A673 (cell line): Measurements from ENCODE around the gene C17orf100. TPM values are rescaled to one million over a fixed set of nuclear protein-coding genes. Genes with fewer than 3 reads are reported as not detected.

Source experiments
- BruUV-seq: library from RNA; stranded (reverse); fragments of 400-500 nt; replicated peaks from 2 replicates; lab custom pipeline; 2021; lab: Mats Ljungman, UMichigan
- CTCF ChIA-PET: fragments of 300-600 bp; sonication (Branson Sonifier 250); formaldehyde crosslinking; loops from one replicate; lab custom pipeline; 2022; ENCODE audit warnings: antibody characterized with exemption; lab: Charles Lee
- POLR2A ChIA-PET: fragments of 300-600 bp; sonication (Branson Sonifier 250); formaldehyde crosslinking; loops from one replicate; lab custom pipeline; 2022; ENCODE audit warnings: antibody characterized with exemption; ENCODE audit not compliant: low non-redundant PET; lab: Charles Lee
- DNase-seq: peaks from one replicate; pipeline ENCODE4 v3.0.0-alpha.2; 2015; ENCODE audit warnings: low spot score
- H3K27ac ChIP-seq: fragments of 200-600 bp; sonication (generic); 2 replicates; pipeline ENCODE4 v1.5.1; 2016; ENCODE audit warnings: mixed run types, low read depth, mild to moderate bottlenecking, mixed read lengths, antibody characterized with exemption, low read length; ENCODE audit not compliant: poor library complexity, severe bottlenecking
- H3K27me3 ChIP-seq: fragments of 200-600 bp; sonication (generic); replicated peaks from 2 replicates; pipeline ENCODE4 v1.6.1; 2017; ENCODE audit warnings: mixed run types, low read depth, mild to moderate bottlenecking, mixed read lengths, antibody characterized with exemption, low read length; ENCODE audit not compliant: insufficient read depth, poor library complexity
- H3K36me3 ChIP-seq: fragments of 200-600 bp; sonication (generic); 2 replicates; pipeline ENCODE4 v1.6.1; 2016; ENCODE audit warnings: mixed run types, mild to moderate bottlenecking, mixed read lengths, antibody characterized with exemption, low read length; ENCODE audit not compliant: insufficient read depth, poor library complexity, severe bottlenecking
- H3K4me1 ChIP-seq: fragments of 200-600 bp; sonication (generic); 2 replicates; pipeline ENCODE4 v1.6.1; 2017; ENCODE audit warnings: mixed run types, mild to moderate bottlenecking, mixed read lengths, antibody characterized with exemption, low read length; ENCODE audit not compliant: insufficient read depth, poor library complexity, severe bottlenecking
- H3K4me3 ChIP-seq: fragments of 200-600 bp; sonication (generic); 2 replicates; pipeline ENCODE4 v1.5.1; 2016; ENCODE audit warnings: low read depth, mixed run types, mild to moderate bottlenecking, mixed read lengths, low read length; ENCODE audit not compliant: poor library complexity, severe bottlenecking
- H3K9me3 ChIP-seq: fragments of 200-600 bp; sonication (generic); 2 replicates; pipeline ENCODE4 v1.6.1; 2016; ENCODE audit warnings: mixed run types, low read depth, mild to moderate bottlenecking, mixed read lengths, antibody characterized with exemption, low read length; ENCODE audit not compliant: poor library complexity, severe bottlenecking
- CTCF ChIP-seq: fragments of 300-800, 200-600 bp; sonication (generic); conservative IDR thresholded peaks from 2 replicates; pipeline ENCODE4 v1.5.1; 2017; ENCODE audit warnings: low read depth, mild to moderate bottlenecking, antibody characterized with exemption, low read length, moderate library complexity, mixed read lengths
- EZH2 ChIP-seq: fragments of 200-600 bp; sonication (generic); IDR thresholded peaks from 2 replicates; pipeline ENCODE4 v1.6.1; 2017; ENCODE audit warnings: borderline replicate concordance, low read depth, mild to moderate bottlenecking, mixed read lengths, antibody characterized with exemption, low read length; ENCODE audit not compliant: poor library complexity, severe bottlenecking
- intact Hi-C: fragments of 100-400 bp; cut with micrococcal nuclease; formaldehyde crosslinking; loops from one replicate; pipeline ENCODE4 v1.10.0; 2022; ENCODE audit not compliant: unreplicated experiment
- total RNA-seq: library from RNA; stranded (reverse); gene quantifications from 2 replicates; pipeline ENCODE4 v1.2.3, GENCODE V29; 2021

The C17orf100 gene
- total RNA-seq, 1 experiment from 2014 or later: 3.1 TPM

- intact Hi-C loops: loop anchor here (10.0 kb wide), 1 partner anchor 168 kb away; no protein-coding TSS in a partner anchor
- BruUV-seq: no TSS peak
- TF ChIP-seq CTCF: no peak
- TF ChIP-seq EZH2: no peak
- Histone ChIP-seq H3K4me3 (no peak overlapping the region), H3K9me3 (no peaks in the 10 kb centered on the region), H3K27me3 (no peaks in the 10 kb centered on the region), H3K36me3 (peaks cover 31% of the 10 kb centered on the region), H3K4me1 (peaks cover 19% of the 10 kb centered on the region), H3K27ac (no peak overlapping the region)
- CTCF ChIA-PET: no interaction called here
- POLR2A ChIA-PET: no interaction called here
- DNase-seq: no peak
Measured at GRCh38 chr17:6642592-6642991, 9.0 kb upstream of the C17orf100 start.

- H3K36me3 ChIP-seq: peaks cover 41% of the 10 kb centered on the region
- no peaks in the 10 kb centered on the region for H3K27me3 ChIP-seq
- H3K9me3 ChIP-seq: no peaks in the 10 kb centered on the region
- no peak overlapping the region for H3K4me3 ChIP-seq
- no peak for DNase-seq
- BruUV-seq: no TSS peak
- POLR2A ChIA-PET: no interaction called here
- H3K27ac ChIP-seq: no peak overlapping the region
- CTCF ChIA-PET: no interaction called here
- peaks cover 18% of the 10 kb centered on the region for H3K4me1 ChIP-seq
- intact Hi-C loops: loop anchor here (10.0 kb wide), 1 partner anchor 169 kb away; no protein-coding TSS in a partner anchor
- TF ChIP-seq EZH2: no peak
Measured at GRCh38 chr17:6643451-6644125, 8.0 kb upstream of the C17orf100 start.

- no peak overlapping the region for H3K27ac ChIP-seq
- H3K27me3 ChIP-seq: no peaks in the 10 kb centered on the region
- POLR2A ChIA-PET: interaction anchor here (0.7 kb wide), 1 partner anchor 11 kb away, joined by 9 read pairs; no protein-coding TSS in a partner anchor
- no peaks in the 10 kb centered on the region for H3K9me3 ChIP-seq
- H3K4me1 ChIP-seq: peaks cover 21% of the 10 kb centered on the region
- peaks cover 55% of the 10 kb centered on the region for H3K36me3 ChIP-seq
- intact Hi-C loops: loop anchor here (10.0 kb wide), 1 partner anchor 173 kb away; no protein-coding TSS in a partner anchor
- CTCF ChIA-PET: no interaction called here
- no peak overlapping the region for H3K4me3 ChIP-seq
- no TSS peak for BruUV-seq
- DNase-seq: peak; percentile 27
- TF ChIP-seq CTCF (peak; percentile 27; the same call in 1 of the 2 replicates), EZH2 (no peak)
Measured at GRCh38 chr17:6648181-6648580, 3.4 kb upstream of the C17orf100 start.
